A549 (cell line): ENCODE measurements around the gene TRIM41. TPM values are rescaled to one million over a fixed set of nuclear protein-coding genes. Genes with fewer than 3 reads are reported as not detected.

ENCODE experiments used
- ATAC-seq, 2 experiments: fragments of 200-7000 bp in 1 of 2; fragments of >200 bp in 1 of 2; cut with Nextera tagmentation in 1 of 2; cut with Tn5 transposase in 1 of 2; 3 replicates each; pipeline versions ENCODE4 v1.8.0 to v1.9.1; 2018 to 2020; ENCODE audit warnings: mild to moderate bottlenecking in 1 of 2, moderate library complexity in 1 of 2
- CTCF ChIA-PET: fragments of 300-600 bp; sonication (Branson Sonifier 250); formaldehyde crosslinking; extraction: SDS; loops from one replicate; lab custom pipeline; 2021; ENCODE audit warnings: antibody characterized with exemption, inconsistent platforms; lab: Yijun Ruan, JAX
- POLR2A ChIA-PET: fragments of 350-600 bp; formaldehyde crosslinking; extraction: SDS; loops from one replicate; lab custom pipeline; 2021; ENCODE audit warnings: antibody characterized with exemption, inconsistent platforms; lab: Yijun Ruan, JAX
- DNase-seq, 2 experiments: peaks; one replicate each; pipeline versions ENCODE4 v3.0.0 to v3.0.0-alpha.2; 2011 to 2016; ENCODE audit warnings: low read depth in 1 of 2, low spot score in 1 of 2
- FAIRE-seq: peaks from 2 replicates; lab custom pipeline; 2011; peaks lifted over from hg19 to GRCh38; lab: Jason Lieb, UNC
- H3K27ac ChIP-seq, 2 experiments: fragments of >200 bp; sonication (Bioruptor Twin); formaldehyde crosslinking; 3 replicates each; pipeline ENCODE4 v1.5.1; 2016 to 2017
- H3K4me1 ChIP-seq: fragments of >200 bp; sonication (Bioruptor Twin); formaldehyde crosslinking; 3 replicates; pipeline ENCODE4 v1.6.1; 2016
- H3K4me2 ChIP-seq: fragments of >200 bp; sonication (Bioruptor Twin); formaldehyde crosslinking; 3 replicates; pipeline ENCODE4 v1.6.1; 2016
- H3K4me3 ChIP-seq: fragments of >200 bp; sonication (Bioruptor Twin); formaldehyde crosslinking; 3 replicates; pipeline ENCODE4 v1.5.1; 2016
- H3K9me3 ChIP-seq: fragments of >200 bp; sonication (Bioruptor Twin); formaldehyde crosslinking; 3 replicates; pipeline ENCODE4 v1.6.1; 2016
- E2F6 ChIP-seq: IDR thresholded peaks from 2 replicates; pipeline ENCODE4 v1.6.1; 2012; ENCODE audit warnings: low read depth, borderline replicate concordance
- FOSB ChIP-seq: fragments of 250-450 bp; sonication (Bioruptor Pico); IDR thresholded peaks from 2 replicates; pipeline ENCODE4 v1.5.0; 2020; ENCODE audit warnings: mild to moderate bottlenecking, moderate library complexity
- HMGXB4 ChIP-seq: fragments of 250-450 bp; sonication (Bioruptor Pico); IDR thresholded peaks from 2 replicates; pipeline ENCODE4 v1.5.0; 2021; ENCODE audit warnings: mild to moderate bottlenecking, moderate library complexity, borderline replicate concordance
- HOXA7 ChIP-seq: fragments of 250-450 bp; sonication (Bioruptor Pico); IDR thresholded peaks from 2 replicates; pipeline ENCODE4 v1.5.0; 2020; ENCODE audit warnings: mild to moderate bottlenecking, moderate library complexity
- HOXB13 ChIP-seq: fragments of 250-450 bp; sonication (Bioruptor Pico); IDR thresholded peaks from 2 replicates; pipeline ENCODE4 v1.5.0; 2020; ENCODE audit warnings: low read depth, mild to moderate bottlenecking, moderate library complexity
- JUN ChIP-seq, 2 experiments: fragments of >200 bp; sonication (Bioruptor Twin); formaldehyde crosslinking; IDR thresholded peaks; 2 replicates in 1 of 2; 3 replicates in 1 of 2; pipeline ENCODE4 v1.6.1; 2016 to 2017
- JUNB ChIP-seq: fragments of >200 bp; sonication (Bioruptor Twin); formaldehyde crosslinking; IDR thresholded peaks from 2 replicates; pipeline ENCODE4 v1.6.1; 2016
- NPAS2 ChIP-seq: fragments of 250-450 bp; sonication (Bioruptor Pico); IDR thresholded peaks from 2 replicates; pipeline ENCODE4 v1.8.0; 2022; ENCODE audit warnings: mild to moderate bottlenecking, moderate library complexity, borderline replicate concordance
- PBX3 ChIP-seq: IDR thresholded peaks from 2 replicates; pipeline ENCODE4 v1.6.1; 2012
- POLR2AphosphoS2 ChIP-seq: conservative IDR thresholded peaks from 2 replicates; pipeline ENCODE4 v1.6.1; 2012; ENCODE audit warnings: low read length, improper control_type of control experiment, inconsistent platforms
- RARB ChIP-seq: fragments of 250-450 bp; sonication (Bioruptor Pico); IDR thresholded peaks from 2 replicates; pipeline ENCODE4 v1.8.0; 2021; ENCODE audit warnings: mild to moderate bottlenecking, moderate library complexity
- REST ChIP-seq: fragments of 200-600 bp; sonication (generic); IDR thresholded peaks from 2 replicates; pipeline ENCODE4 v1.6.1; 2016; ENCODE audit warnings: antibody characterized with exemption, mild to moderate bottlenecking, moderate library complexity
- TFCP2L1 ChIP-seq: fragments of 250-450 bp; sonication (Bioruptor Pico); IDR thresholded peaks from 2 replicates; pipeline ENCODE4 v1.5.0; 2021; ENCODE audit warnings: mild to moderate bottlenecking
- TP53 ChIP-seq: fragments of 250-450 bp; sonication (Bioruptor Pico); IDR thresholded peaks from 2 replicates; pipeline ENCODE4 v1.5.0; 2021; ENCODE audit warnings: mild to moderate bottlenecking, moderate library complexity
- ZFP36 ChIP-seq: fragments of 450-650 bp; IDR thresholded peaks from 2 replicates; pipeline ENCODE4 v1.6.1; 2014; ENCODE audit warnings: borderline replicate concordance; ENCODE audit not compliant: partially characterized antibody
- WGBS: methylation state at CpG from one replicate; pipeline ENCODE4 v1.1.6; 2017; ENCODE audit errors: missing lambda C conversion rate; 5-methylcytosine and 5-hydroxymethylcytosine counted together
- polyA plus RNA-seq, 4 experiments: library from polyadenylated mRNA; depleted of rRNA in 3 of 4; stranded (reverse); fragments of >200 nt; fragmentation: RNase III in 1 of 4; extraction: RNeasy Plus Mini Kit Qiagen cat#74134 plus additional on column Dnase treatment in 1 of 4; gene quantifications; 2 replicates in 3 of 4; 3 replicates in 1 of 4; pipeline ENCODE4 v1.2.3, GENCODE V29; 2011 to 2017

The TRIM41 gene
- polyA plus RNA-seq, 2 of the 4 experiments (the other 2 are of a cell fraction): 22.7 to 32.5 TPM

GRCh38 chr5:181235689-181236366 lies 12.7 kb downstream of the TRIM41 start:
- no peak for FAIRE-seq
- ChIA-PET POLR2A (interaction anchor here (1.1 to 4.2 kb wide), 6 partner anchors 9 to 46 kb away, joined by 3 to 25 read pairs (median 4); partner anchors contain the start of genes RACK1, TRIM41 and TRIM7), CTCF (interaction anchor here (0.9 to 1.0 kb wide), 2 partner anchors 21 to 38 kb away, joined by 3 to 4 read pairs; no protein-coding TSS in a partner anchor)
- WGBS: 88% methylated on average over 5 of the region's 5 CpGs
- TF ChIP-seq FOSB (CRISPR knock-in tag): peak; percentile 88
- TF ChIP-seq NPAS2 (CRISPR knock-in tag): no peak
- peak; percentile 77; the same call in 1 of the 2 replicates for TF ChIP-seq TP53
- TF ChIP-seq PBX3: peak; percentile 26; the same call in 1 of the 2 replicates
- TF ChIP-seq POLR2AphosphoS2: peak; percentile 95
- TF ChIP-seq HOXB13 (CRISPR knock-in tag): 0 out of 2 replicates have a peak, but pooled peaks have one; percentile 20
- TF ChIP-seq HOXA7 (CRISPR knock-in tag): peak; percentile 90
- 0 out of 2 replicates have a peak, but pooled peaks have one; percentile 20 for TF ChIP-seq REST
- TF ChIP-seq JUNB: no peak
- TF ChIP-seq RARB (CRISPR knock-in tag): no peak; the same call in 1 of the 2 replicates
- no peak for TF ChIP-seq ZFP36
- peak; percentile 78; the same call in 1 of the 2 replicates for TF ChIP-seq HMGXB4 (CRISPR knock-in tag)
- TF ChIP-seq JUN (IDR thresholded peaks at IDR 0.05): peak; percentile 65
- peak; percentile 89 for TF ChIP-seq TFCP2L1 (CRISPR knock-in tag)
- TF ChIP-seq, all 56 proteins: peak for 10
- H3K27ac ChIP-seq: peak overlapping the region in 1 of 2 experiments; percentile 47; a peak in 2 of 6 replicates
- DNase-seq: no peak
- no peaks in the 10 kb centered on the region for H3K9me3 ChIP-seq
- H3K4me3 ChIP-seq: no peak overlapping the region
- no peak for ATAC-seq
- H3K4me2 ChIP-seq: no peak overlapping the region
- peaks cover 19% of the 10 kb centered on the region; the same call in 2 of the 3 replicates for H3K4me1 ChIP-seq

- Histone ChIP-seq H3K4me3 (no peak overlapping the region), H3K4me1 (peaks cover 26% of the 10 kb centered on the region), H3K4me2 (no peak overlapping the region), H3K9me3 (no peaks in the 10 kb centered on the region), H3K27ac (no peak overlapping the region)
- TF ChIP-seq JUN (IDR thresholded peaks at IDR 0.05): 0 out of 5 replicates have a peak, but pooled peaks of 1 of the 2 experiments have one; percentile 0
- TF ChIP-seq PBX3: 0 out of 2 replicates have a peak, but pooled peaks have one; percentile 5
- TF ChIP-seq E2F6: no peak
- FAIRE-seq: no peak
- POLR2A ChIA-PET: interaction anchor here (1.0 to 4.2 kb wide), 4 partner anchors 9 to 45 kb away, joined by 3 to 25 read pairs (median 4); partner anchors contain the start of gene TRIM41
- CTCF ChIA-PET: interaction anchor here (0.6 to 0.7 kb wide), 2 partner anchors 14 to 22 kb away, joined by 3 read pairs; no protein-coding TSS in a partner anchor
- 78% methylated on average over 6 of the region's 6 CpGs for WGBS
- DNase-seq: no peak
- ATAC-seq: no peak
These were observed 13.4 kb downstream of the TRIM41 start for GRCh38 chr5:181236471-181236870.
